ENCODE data around the gene PXDN. TPM values are rescaled to one million over a fixed set of nuclear protein-coding genes. Genes with fewer than 3 reads are reported as not detected.

The PXDN gene
- total and polyA plus RNA-seq, 10 of the 15 experiments (the other 5 are each of a cell fraction or from before 2014, with no cell fraction given) = 0.12 to 0.69 (median 0.23) TPM; not detected in 5

DNA sequence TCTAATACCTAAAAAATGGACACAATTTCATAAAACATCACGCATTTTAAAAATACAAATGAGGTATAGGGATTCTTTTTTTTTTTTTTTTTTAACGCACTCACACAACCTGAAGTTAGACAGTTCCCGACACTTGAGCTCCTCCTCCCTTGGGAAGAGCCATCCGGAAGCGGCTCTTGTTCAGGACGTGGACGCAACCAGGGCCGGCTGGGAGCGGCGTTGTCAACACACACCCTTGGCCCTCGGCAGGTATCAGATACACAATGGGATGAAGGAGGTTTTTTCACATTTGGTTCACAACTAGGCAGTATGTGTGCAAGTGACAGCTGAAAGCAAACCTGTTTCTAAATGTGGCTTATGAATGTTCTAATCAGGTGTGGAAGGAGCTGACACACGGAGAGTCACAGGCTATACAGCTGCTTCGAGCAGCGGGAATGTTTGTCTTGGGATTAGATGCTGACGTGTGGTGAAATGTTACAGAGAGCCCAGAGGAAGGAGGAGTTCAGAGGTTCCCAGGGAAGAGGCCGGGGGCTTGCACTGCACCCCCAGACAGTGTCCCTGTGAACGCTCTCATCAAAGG is 111.1 kb downstream of the PXDN start:
- Histone ChIP-seq H4K20me1 (ENCODE audit: control insufficient read depth, insufficient read depth) (no peaks in the 10 kb centered on the region), H3K36me3 (ENCODE audit: control insufficient read depth in 2 of 2, insufficient read depth in 2 of 2, low read length in 1 of 2) (no peaks in the 10 kb centered on the region), H3K79me2 (ENCODE audit: control insufficient read depth, insufficient read depth, low read length) (no peaks in the 10 kb centered on the region), H3K27ac (ENCODE audit: control insufficient read depth, insufficient read depth) (no peak overlapping the region), H3K4me2 (ENCODE audit: control insufficient read depth, insufficient read depth) (no peak overlapping the region), H3K9ac (ENCODE audit: control insufficient read depth, insufficient read depth, low read length) (no peak overlapping the region), H3K9me3 (replicated peaks; ENCODE audit: control insufficient read depth, insufficient read depth, low read length) (no peaks in the 10 kb centered on the region), H2AFZ (ENCODE audit: control insufficient read depth, low read depth, low read length) (no peak overlapping the region), H3K4me1 (ENCODE audit: control insufficient read depth, insufficient read depth, low read length) (no peaks in the 10 kb centered on the region), H3K4me3 (no peak overlapping the region), H3K27me3 (replicated peaks in 1 of 2; ENCODE audit: control insufficient read depth in 2 of 2, insufficient read depth in 2 of 2, low read length in 1 of 2) (no peaks in the 10 kb centered on the region)
- WGBS (ENCODE audit: insufficient coverage, insufficient replicate concordance, low lambda C conversion rate, missing lambda C conversion rate) = 55% methylated on average over 15 of the region's 17 CpGs
- ATAC-seq = no peak
- intact Hi-C loops (cut with micrococcal nuclease; ENCODE audit: unreplicated experiment) (no loop called here), in situ Hi-C loops (cut with MboI) (no loop called here)
- TF ChIP-seq SMAD1 (IDR thresholded peaks at IDR 0.05; ENCODE audit: low read depth, partially characterized antibody) (no peak), RAD21 (IDR thresholded peaks at IDR 0.05; ENCODE audit: insufficient read depth, low read depth, low read length) (no peak), POU2F2 (IDR thresholded peaks at IDR 0.05; ENCODE audit: borderline replicate concordance, low read depth, low read length) (no peak), ZNF622 (IDR thresholded peaks at IDR 0.05) (no peak), SPI1 (IDR thresholded peaks at IDR 0.05; ENCODE audit: borderline replicate concordance, insufficient read depth, low read depth, low read length) (no peak), PML (IDR thresholded peaks at IDR 0.05; ENCODE audit: low read length) (no peak), TBL1XR1 (IDR thresholded peaks at IDR 0.05; ENCODE audit: low read depth, low read length) (no peak), ZBTB11 (CRISPR knock-in tag; IDR thresholded peaks at IDR 0.05) (no peak), SUZ12 (IDR thresholded peaks at IDR 0.05; ENCODE audit: unreplicated experiment) (no peak)
- no peak for DNase-seq (ENCODE audit: low read depth, low spot score)
- RAD21 ChIA-PET (ENCODE audit: unreplicated experiment) = no interaction called here
- no TSS peak for BruUV-seq (replicated peaks)
- POLR2A ChIA-PET = no interaction called here
- CTCF ChIA-PET = no interaction called here
- FAIRE-seq = no peak
- SMC1A ChIA-PET (ENCODE audit: uncharacterized antibody, unreplicated experiment) = no interaction called here

Data from GM12878 (cell line).